WTC11 (cell line): ENCODE results near the gene INPP4A. TPM values are rescaled to one million over a fixed set of nuclear protein-coding genes. Genes with fewer than 3 reads are reported as not detected.

ENCODE experiments used
- ATAC-seq: fragments of 200-7000 bp; cut with Tn5 transposase; 2 replicates; pipeline ENCODE4 v1.10.0; 2021; ENCODE audit warnings: mild to moderate bottlenecking, moderate library complexity
- CTCF ChIA-PET: fragments of 300-600 bp; sonication (Branson Sonifier 250); formaldehyde crosslinking; loops from one replicate; lab custom pipeline; 2021; ENCODE audit warnings: antibody characterized with exemption; lab: Charles Lee
- POLR2A ChIA-PET: fragments of 350-600 bp; sonication (Branson Sonifier 250); formaldehyde crosslinking; loops from one replicate; lab custom pipeline; 2021; ENCODE audit warnings: antibody characterized with exemption; lab: Charles Lee
- DNase-seq: peaks from one replicate; pipeline ENCODE4 v3.0.0; 2021; ENCODE audit warnings: low spot score
- H3K27ac Mint-ChIP-seq: 2 replicates; pipeline ENCODE4 v1.8.0; 2021; ENCODE audit warnings: mixed read lengths
- H3K27me3 Mint-ChIP-seq: 2 replicates; pipeline ENCODE4 v1.8.0; 2021; ENCODE audit warnings: low read depth, mild to moderate bottlenecking, moderate library complexity, mixed read lengths
- H3K36me3 Mint-ChIP-seq: 2 replicates; pipeline ENCODE4 v1.8.0; 2021; ENCODE audit warnings: mixed read lengths
- H3K4me1 Mint-ChIP-seq: 2 replicates; pipeline ENCODE4 v1.8.0; 2022; ENCODE audit warnings: mixed read lengths
- H3K4me3 Mint-ChIP-seq: 2 replicates; pipeline ENCODE4 v1.8.0; 2021; ENCODE audit warnings: mild to moderate bottlenecking, moderate library complexity, mixed read lengths
- H3K9me3 Mint-ChIP-seq: 2 replicates; pipeline ENCODE4 v1.8.0; 2021; ENCODE audit warnings: mixed read lengths
- E2F5 ChIP-seq: sonication (generic); formaldehyde crosslinking; IDR thresholded peaks from 2 replicates; pipeline ENCODE4 v1.8.1; 2022; ENCODE audit warnings: mild to moderate bottlenecking, moderate library complexity, missing genetic modification reagents
- ETV6 ChIP-seq: sonication (generic); formaldehyde crosslinking; IDR thresholded peaks from 2 replicates; pipeline ENCODE4 v1.8.1; 2022; ENCODE audit warnings: mild to moderate bottlenecking, missing genetic modification reagents
- FOXP4 ChIP-seq: sonication (generic); formaldehyde crosslinking; IDR thresholded peaks from 2 replicates; pipeline ENCODE4 v1.8.0; 2022; ENCODE audit warnings: mild to moderate bottlenecking, missing genetic modification reagents
- GRHL2 ChIP-seq: fragments of 250-450 bp; sonication (Bioruptor Pico); IDR thresholded peaks from 2 replicates; pipeline ENCODE4 v1.8.0; 2022; ENCODE audit warnings: mild to moderate bottlenecking, moderate library complexity; ENCODE audit not compliant: insufficient replicate concordance, severe bottlenecking
- MXD4 ChIP-seq: fragments of 250-450 bp; sonication (Bioruptor Pico); IDR thresholded peaks from 2 replicates; pipeline ENCODE4 v1.8.0; 2021; ENCODE audit warnings: mild to moderate bottlenecking, moderate library complexity, borderline replicate concordance
- MYBL2 ChIP-seq: sonication (generic); formaldehyde crosslinking; IDR thresholded peaks from 2 replicates; pipeline ENCODE4 v1.8.1; 2023; ENCODE audit warnings: mild to moderate bottlenecking, moderate library complexity, missing genetic modification reagents
- SMAD4 ChIP-seq: sonication (generic); formaldehyde crosslinking; IDR thresholded peaks from 2 replicates; pipeline ENCODE4 v1.8.0; 2022; ENCODE audit warnings: mild to moderate bottlenecking, missing genetic modification reagents
- SOX15 ChIP-seq: fragments of 250-450 bp; sonication (Bioruptor Pico); IDR thresholded peaks from 2 replicates; pipeline ENCODE4 v1.9.0; 2021; ENCODE audit warnings: mild to moderate bottlenecking
- USF2 ChIP-seq: sonication (generic); formaldehyde crosslinking; IDR thresholded peaks from 2 replicates; pipeline ENCODE4 v1.8.1; 2023; ENCODE audit warnings: mild to moderate bottlenecking, missing genetic modification reagents, moderate library complexity
- ZBTB43 ChIP-seq: sonication (generic); formaldehyde crosslinking; IDR thresholded peaks from 2 replicates; pipeline ENCODE4 v1.8.1; 2023; ENCODE audit warnings: mild to moderate bottlenecking, missing genetic modification reagents
- ZNF425 ChIP-seq: fragments of 250-450 bp; sonication (Bioruptor Pico); conservative IDR thresholded peaks from 2 replicates; pipeline ENCODE4 v1.9.0; 2021; ENCODE audit warnings: mild to moderate bottlenecking
- ZSCAN18 ChIP-seq: fragments of 250-450 bp; sonication (Bioruptor Pico); IDR thresholded peaks from 2 replicates; pipeline ENCODE4 v2.1.2; 2022; ENCODE audit warnings: mild to moderate bottlenecking, moderate library complexity
- total RNA-seq: library from RNA; stranded (reverse); gene quantifications from 3 replicates; pipeline ENCODE4 v1.2.3, GENCODE V29; 2021

Gene INPP4A
- total RNA-seq, 1 experiment from 2014 or later = 38.3 TPM

GRCh38 chr2:98452396-98453027, 7.9 kb downstream of the INPP4A start (continued):
- no peak for TF ChIP-seq USF2 (CRISPR knock-in tag)

- H3K4me3 Mint-ChIP-seq = no peak overlapping the region
- ChIA-PET POLR2A (interaction anchor here (0.6 kb wide), 1 partner anchor 13 kb away, joined by 4 read pairs; no protein-coding TSS in a partner anchor), CTCF (interaction anchor here (1.2 to 2.7 kb wide), 2 partner anchors 35 to 116 kb away, joined by 5 to 11 read pairs; no protein-coding TSS in a partner anchor)
- H3K4me1 Mint-ChIP-seq = peaks cover 77% of the 10 kb centered on the region
- ATAC-seq = no peak
- H3K9me3 Mint-ChIP-seq = no peaks in the 10 kb centered on the region
- no peak for TF ChIP-seq MYBL2 (CRISPR knock-in tag)
- TF ChIP-seq GRHL2 (CRISPR knock-in tag) = no peak
- TF ChIP-seq ZNF425 (CRISPR knock-in tag) = no peak
- TF ChIP-seq ETV6 (CRISPR knock-in tag) = no peak
- TF ChIP-seq ZBTB43 = no peak
- TF ChIP-seq SOX15 (CRISPR knock-in tag) = no peak
- no peak for TF ChIP-seq E2F5
- TF ChIP-seq SMAD4 = no peak
- no peak for TF ChIP-seq FOXP4 (CRISPR knock-in tag)
- peaks cover 4% of the 10 kb centered on the region; the same call in 1 of the 2 replicates for H3K36me3 Mint-ChIP-seq
- DNase-seq = no peak
- H3K27ac Mint-ChIP-seq = peak overlapping the region; percentile 78; the same call in 1 of the 2 replicates
- H3K27me3 Mint-ChIP-seq = no peaks in the 10 kb centered on the region
These were observed 8.4 kb downstream of the INPP4A start for GRCh38 chr2:98453083-98453482.

GRCh38 chr2:98453531-98453930, 8.9 kb downstream of the INPP4A start:
- H3K27me3 Mint-ChIP-seq = no peaks in the 10 kb centered on the region
- H3K27ac Mint-ChIP-seq = peak overlapping the region; percentile 78; the same call in 1 of the 2 replicates
- TF ChIP-seq GRHL2 (CRISPR knock-in tag) = no peak
- no peak for TF ChIP-seq ZSCAN18 (CRISPR knock-in tag)
- no peak for TF ChIP-seq MXD4 (CRISPR knock-in tag)
- DNase-seq (no peak), ATAC-seq (no peak)
- H3K9me3 Mint-ChIP-seq = no peaks in the 10 kb centered on the region
- no peak overlapping the region for H3K4me3 Mint-ChIP-seq
- H3K4me1 Mint-ChIP-seq = peaks cover 77% of the 10 kb centered on the region
- peaks cover 4% of the 10 kb centered on the region; the same call in 1 of the 2 replicates for H3K36me3 Mint-ChIP-seq
- POLR2A ChIA-PET = no interaction called here
- CTCF ChIA-PET = interaction anchor here (1.2 to 2.7 kb wide), 2 partner anchors 35 to 115 kb away, joined by 5 to 11 read pairs; no protein-coding TSS in a partner anchor
